Vagina (tissue), 2 donors: ENCODE results near the gene COL27A1.

Source experiments
- POLR2A ChIP-seq, 2 donors: fragments of 450-650 bp; IDR thresholded peaks; one replicate each; pipeline ENCODE4 v1.6.1; 2017; ENCODE audit warnings: antibody characterized with exemption in 2 of 2, mild to moderate bottlenecking in 2 of 2, moderate library complexity in 2 of 2
- TF ChIP-seq, protein P1 (sequence below), 3 experiments: fragments of 450-650 bp in 2 of 3; fragments of 200-600 bp in 1 of 3; sonication (generic) in 1 of 3; IDR thresholded peaks; one replicate each; pipeline ENCODE4 v1.5.1; 2017 to 2019; ENCODE audit warnings: antibody characterized with exemption in 3 of 3, mild to moderate bottlenecking in 2 of 3, moderate library complexity in 2 of 3

DNA sequence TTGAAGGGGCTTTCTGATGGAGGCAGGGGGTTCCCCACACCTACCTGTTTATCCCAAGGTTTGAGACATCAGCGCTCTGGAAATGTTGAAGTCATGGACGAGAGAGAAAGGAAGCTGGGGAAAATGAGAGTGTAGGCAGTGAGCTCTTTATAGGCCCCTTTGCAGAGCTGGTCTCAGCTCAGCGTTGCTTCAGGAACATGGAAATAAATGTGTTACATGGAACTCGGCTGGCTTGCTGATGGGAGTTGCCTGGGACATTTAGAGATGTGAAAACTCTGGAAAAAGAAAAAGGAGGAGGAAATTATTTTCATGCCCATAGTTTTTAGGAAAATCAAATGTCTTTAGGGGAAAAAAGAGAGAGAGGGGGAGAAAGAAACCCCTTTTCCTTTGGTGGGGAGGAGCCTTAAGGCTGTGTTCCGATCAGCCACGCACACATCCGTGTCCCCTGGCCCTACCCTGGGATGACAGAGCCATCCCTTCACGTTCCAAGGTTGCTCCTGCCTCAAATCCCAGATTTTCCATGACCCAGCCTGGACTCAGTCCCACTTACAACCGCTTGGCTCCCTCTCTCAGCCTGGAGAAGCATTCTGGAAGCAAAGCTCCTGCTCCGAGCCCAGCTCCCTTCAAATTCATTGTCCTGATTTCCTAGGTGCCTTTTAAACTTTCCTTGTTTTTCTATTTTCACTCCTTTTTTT, 78.3 kb downstream of the COL27A1 start:
- TF ChIP-seq, protein P1, sequence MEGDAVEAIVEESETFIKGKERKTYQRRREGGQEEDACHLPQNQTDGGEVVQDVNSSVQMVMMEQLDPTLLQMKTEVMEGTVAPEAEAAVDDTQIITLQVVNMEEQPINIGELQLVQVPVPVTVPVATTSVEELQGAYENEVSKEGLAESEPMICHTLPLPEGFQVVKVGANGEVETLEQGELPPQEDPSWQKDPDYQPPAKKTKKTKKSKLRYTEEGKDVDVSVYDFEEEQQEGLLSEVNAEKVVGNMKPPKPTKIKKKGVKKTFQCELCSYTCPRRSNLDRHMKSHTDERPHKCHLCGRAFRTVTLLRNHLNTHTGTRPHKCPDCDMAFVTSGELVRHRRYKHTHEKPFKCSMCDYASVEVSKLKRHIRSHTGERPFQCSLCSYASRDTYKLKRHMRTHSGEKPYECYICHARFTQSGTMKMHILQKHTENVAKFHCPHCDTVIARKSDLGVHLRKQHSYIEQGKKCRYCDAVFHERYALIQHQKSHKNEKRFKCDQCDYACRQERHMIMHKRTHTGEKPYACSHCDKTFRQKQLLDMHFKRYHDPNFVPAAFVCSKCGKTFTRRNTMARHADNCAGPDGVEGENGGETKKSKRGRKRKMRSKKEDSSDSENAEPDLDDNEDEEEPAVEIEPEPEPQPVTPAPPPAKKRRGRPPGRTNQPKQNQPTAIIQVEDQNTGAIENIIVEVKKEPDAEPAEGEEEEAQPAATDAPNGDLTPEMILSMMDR (IDR thresholded peaks at IDR 0.05): no peak
- no peak for TF ChIP-seq POLR2A (IDR thresholded peaks at IDR 0.05)
